Measurements from ENCODE around the gene EVI5.
"Not testable (repeated sequence)": the region's sequence is repeated elsewhere in the genome, so short reads cannot be mapped to it uniquely, and the experiment has no call there.

The EVI5 gene

GRCh38 chr1:92679980-92680379 is 104.9 kb downstream of the EVI5 start:
- H3K36me3 ChIP-seq (ENCODE audit: control insufficient read depth, insufficient read depth, low read length, severe bottlenecking): peaks cover 45% of the 10 kb centered on the region
- no peak overlapping the region for H3K9ac ChIP-seq (ENCODE audit: low read length)
- DNase-seq (ENCODE audit: low read depth): no peak
- H3K9me3 ChIP-seq (ENCODE audit: control insufficient read depth, low read length): no peaks in the 10 kb centered on the region
- H3K4me3 ChIP-seq (ENCODE audit: low read length): no peak overlapping the region
- no peaks in the 10 kb centered on the region for H3K4me1 ChIP-seq (ENCODE audit: control insufficient read depth, insufficient read depth, low read length)
- H3K27me3 ChIP-seq (replicated peaks; ENCODE audit: control insufficient read depth, insufficient read depth, low read length): no peaks in the 10 kb centered on the region

GRCh38 chr1:92663775-92664174 is 121.1 kb downstream of the EVI5 start:
- no peaks in the 10 kb centered on the region for H3K27me3 ChIP-seq (replicated peaks; ENCODE audit: control insufficient read depth, insufficient read depth, low read length)
- peaks cover 26% of the 10 kb centered on the region for H3K36me3 ChIP-seq (ENCODE audit: control insufficient read depth, insufficient read depth, low read length, severe bottlenecking)
- DNase-seq (ENCODE audit: low read depth): no peak
- no peaks in the 10 kb centered on the region for H3K4me1 ChIP-seq (ENCODE audit: control insufficient read depth, insufficient read depth, low read length)
- no peaks in the 10 kb centered on the region for H3K9me3 ChIP-seq (ENCODE audit: control insufficient read depth, low read length)
- H3K4me3 ChIP-seq (ENCODE audit: low read length): no peak overlapping the region
- no peak overlapping the region for H3K9ac ChIP-seq (ENCODE audit: low read length)

- Histone ChIP-seq H3K4me1 (ENCODE audit: control insufficient read depth, insufficient read depth, low read length) (no peaks in the 10 kb centered on the region), H3K4me3 (ENCODE audit: low read length) (no peak overlapping the region), H3K36me3 (ENCODE audit: control insufficient read depth, insufficient read depth, low read length, severe bottlenecking) (peaks cover 34% of the 10 kb centered on the region), H3K27me3 (replicated peaks; ENCODE audit: control insufficient read depth, insufficient read depth, low read length) (no peaks in the 10 kb centered on the region), H3K9ac (ENCODE audit: low read length) (no peak overlapping the region), H3K9me3 (ENCODE audit: control insufficient read depth, low read length) (peaks cover under 1% of the 10 kb centered on the region)
- no peak for DNase-seq (ENCODE audit: low read depth)
These were observed 122.9 kb downstream of the EVI5 start for GRCh38 chr1:92662048-92662447.

GRCh38 chr1:92657701-92658100 is 127.2 kb downstream of the EVI5 start:
- DNase-seq (ENCODE audit: low read depth): no peak
- Histone ChIP-seq H3K4me3 (ENCODE audit: low read length) (no peak overlapping the region), H3K27me3 (replicated peaks; ENCODE audit: control insufficient read depth, insufficient read depth, low read length) (no peaks in the 10 kb centered on the region), H3K9ac (ENCODE audit: low read length) (no peak overlapping the region), H3K36me3 (ENCODE audit: control insufficient read depth, insufficient read depth, low read length, severe bottlenecking) (peaks cover 57% of the 10 kb centered on the region), H3K9me3 (ENCODE audit: control insufficient read depth, low read length) (peaks cover 26% of the 10 kb centered on the region), H3K4me1 (ENCODE audit: control insufficient read depth, insufficient read depth, low read length) (no peaks in the 10 kb centered on the region)

GRCh38 chr1:92655197-92655801 is 129.6 kb downstream of the EVI5 start:
- H3K4me1 ChIP-seq (ENCODE audit: control insufficient read depth, insufficient read depth, low read length): no peaks in the 10 kb centered on the region
- no peak for DNase-seq (ENCODE audit: low read depth)
- peaks cover 26% of the 10 kb centered on the region for H3K9me3 ChIP-seq (ENCODE audit: control insufficient read depth, low read length)
- peak overlapping the region; percentile 11 for H3K4me3 ChIP-seq (ENCODE audit: low read length)
- no peak overlapping the region for H3K9ac ChIP-seq (ENCODE audit: low read length)
- no peaks in the 10 kb centered on the region for H3K27me3 ChIP-seq (replicated peaks; ENCODE audit: control insufficient read depth, insufficient read depth, low read length)
- H3K36me3 ChIP-seq (ENCODE audit: control insufficient read depth, insufficient read depth, low read length, severe bottlenecking): peaks cover 53% of the 10 kb centered on the region

- peaks cover 26% of the 10 kb centered on the region for H3K9me3 ChIP-seq (ENCODE audit: control insufficient read depth, low read length)
- H3K4me3 ChIP-seq (ENCODE audit: low read length): no peak overlapping the region
- no peak for DNase-seq (ENCODE audit: low read depth)
- H3K4me1 ChIP-seq (ENCODE audit: control insufficient read depth, insufficient read depth, low read length): no peaks in the 10 kb centered on the region
- no peaks in the 10 kb centered on the region for H3K27me3 ChIP-seq (replicated peaks; ENCODE audit: control insufficient read depth, insufficient read depth, low read length)
- no peak overlapping the region for H3K9ac ChIP-seq (ENCODE audit: low read length)
- H3K36me3 ChIP-seq (ENCODE audit: control insufficient read depth, insufficient read depth, low read length, severe bottlenecking): peaks cover 56% of the 10 kb centered on the region
These were observed 131.1 kb downstream of the EVI5 start for GRCh38 chr1:92653605-92654381.

GRCh38 chr1:92640686-92641085 is 144.2 kb downstream of the EVI5 start:
- not testable (repeated sequence) for H3K36me3 ChIP-seq (ENCODE audit: control insufficient read depth, insufficient read depth, low read length, severe bottlenecking); H3K4me3 ChIP-seq (ENCODE audit: low read length); H3K4me1 ChIP-seq (ENCODE audit: control insufficient read depth, insufficient read depth, low read length); H3K27me3 ChIP-seq (replicated peaks; ENCODE audit: control insufficient read depth, insufficient read depth, low read length); DNase-seq (ENCODE audit: low read depth); H3K9ac ChIP-seq (ENCODE audit: low read length); H3K9me3 ChIP-seq (ENCODE audit: control insufficient read depth, low read length)

GRCh38 chr1:92638498-92638897 is 146.4 kb downstream of the EVI5 start:
- DNase-seq (ENCODE audit: low read depth): no peak
- no peak overlapping the region for H3K4me3 ChIP-seq (ENCODE audit: low read length)
- no peaks in the 10 kb centered on the region for H3K9me3 ChIP-seq (ENCODE audit: control insufficient read depth, low read length)
- no peaks in the 10 kb centered on the region for H3K27me3 ChIP-seq (replicated peaks; ENCODE audit: control insufficient read depth, insufficient read depth, low read length)
- no peaks in the 10 kb centered on the region for H3K4me1 ChIP-seq (ENCODE audit: control insufficient read depth, insufficient read depth, low read length)
- H3K36me3 ChIP-seq (ENCODE audit: control insufficient read depth, insufficient read depth, low read length, severe bottlenecking): peaks cover 13% of the 10 kb centered on the region
- H3K9ac ChIP-seq (ENCODE audit: low read length): no peak overlapping the region

- not testable (repeated sequence) for H3K27me3 ChIP-seq (replicated peaks; ENCODE audit: control insufficient read depth, insufficient read depth, low read length); H3K9me3 ChIP-seq (ENCODE audit: control insufficient read depth, low read length); H3K4me3 ChIP-seq (ENCODE audit: low read length); H3K9ac ChIP-seq (ENCODE audit: low read length); H3K4me1 ChIP-seq (ENCODE audit: control insufficient read depth, insufficient read depth, low read length); DNase-seq (ENCODE audit: low read depth)
- H3K36me3 ChIP-seq (ENCODE audit: control insufficient read depth, insufficient read depth, low read length, severe bottlenecking): peaks cover 16% of the 10 kb centered on the region
These were observed 149.7 kb downstream of the EVI5 start for GRCh38 chr1:92635203-92635602.

GRCh38 chr1:92623187-92623778 is 161.6 kb downstream of the EVI5 start:
- Histone ChIP-seq H3K9ac (ENCODE audit: low read length) (no peak overlapping the region), H3K36me3 (ENCODE audit: control insufficient read depth, insufficient read depth, low read length, severe bottlenecking) (peaks cover 16% of the 10 kb centered on the region), H3K9me3 (ENCODE audit: control insufficient read depth, low read length) (peaks cover 3% of the 10 kb centered on the region), H3K27me3 (replicated peaks; ENCODE audit: control insufficient read depth, insufficient read depth, low read length) (no peaks in the 10 kb centered on the region), H3K4me3 (ENCODE audit: low read length) (no peak overlapping the region), H3K4me1 (ENCODE audit: control insufficient read depth, insufficient read depth, low read length) (no peaks in the 10 kb centered on the region)
- peak; percentile 55 for DNase-seq (ENCODE audit: low read depth)

GRCh38 chr1:92619466-92620189 is 165.3 kb downstream of the EVI5 start:
- Histone ChIP-seq H3K4me1 (ENCODE audit: control insufficient read depth, insufficient read depth, low read length) (no peaks in the 10 kb centered on the region), H3K27me3 (replicated peaks; ENCODE audit: control insufficient read depth, insufficient read depth, low read length) (no peaks in the 10 kb centered on the region), H3K4me3 (ENCODE audit: low read length) (no peak overlapping the region), H3K36me3 (ENCODE audit: control insufficient read depth, insufficient read depth, low read length, severe bottlenecking) (peaks cover 29% of the 10 kb centered on the region), H3K9me3 (ENCODE audit: control insufficient read depth, low read length) (peaks cover 3% of the 10 kb centered on the region), H3K9ac (ENCODE audit: low read length) (no peak overlapping the region)
- no peak for DNase-seq (ENCODE audit: low read depth)
